SK-N-SH (cell line): Measurements from ENCODE around the gene THUMPD3. TPM values are rescaled to one million over a fixed set of nuclear protein-coding genes. Genes with fewer than 3 reads are reported as not detected.

Source experiments
- CTCF ChIA-PET: fragments of 300-600, 350-600 bp; formaldehyde crosslinking; extraction: SDS; loops from one replicate; lab custom pipeline; 2021; lab: Yijun Ruan, JAX
- POLR2A ChIA-PET: fragments of 350-600 bp; sonication (Branson Sonifier 250); formaldehyde crosslinking; extraction: SDS; loops from one replicate; lab custom pipeline; 2020; ENCODE audit warnings: antibody characterized with exemption, inconsistent platforms; lab: Yijun Ruan, JAX
- DNase-seq: peaks from one replicate; pipeline ENCODE4 v3.0.0; 2012
- H2AFZ ChIP-seq: fragments of 200-600 bp; sonication (generic); 2 replicates; pipeline ENCODE4 v1.8.1; 2016; ENCODE audit warnings: antibody characterized with exemption, mild to moderate bottlenecking, low read depth
- H3F3A ChIP-seq: fragments of 200-600 bp; sonication (generic); replicated peaks from 2 replicates; pipeline ENCODE3; 2016; ENCODE audit warnings: antibody characterized with exemption, mild to moderate bottlenecking; ENCODE audit not compliant: insufficient read depth
- H3K27ac ChIP-seq, 2 experiments: fragments of 200-500 bp in 1 of 2; fragments of 200-600 bp in 1 of 2; sonication (Bioruptor generic) in 1 of 2; sonication (generic), shearing (Covaris generic) in 1 of 2; 2 replicates each; pipeline versions ENCODE4 v1.5.1 to v1.6.1; 2014 to 2016; ENCODE audit warnings: low read depth in 2 of 2, inconsistent platforms in 1 of 2, low read length in 1 of 2, mild to moderate bottlenecking in 1 of 2, mixed read lengths in 1 of 2
- H3K27me3 ChIP-seq: fragments of 200-600 bp; sonication (generic), shearing (Covaris generic); 2 replicates; pipeline ENCODE4 v1.6.1; 2016; ENCODE audit warnings: mixed run types; ENCODE audit not compliant: insufficient read depth
- H3K36me3 ChIP-seq, 2 experiments: fragments of 200-500 bp in 1 of 2; fragments of 200-600 bp in 1 of 2; sonication (Bioruptor generic) in 1 of 2; sonication (generic) in 1 of 2; replicated peaks in 1 of 2; 2 replicates each; pipeline versions ENCODE3 to v1.5.1; 2014 to 2016; ENCODE audit warnings: low read length in 1 of 2, mild to moderate bottlenecking in 1 of 2; ENCODE audit not compliant: insufficient read depth in 2 of 2, control insufficient read depth in 1 of 2
- H3K4me1 ChIP-seq, 2 experiments: fragments of 200-500 bp in 1 of 2; fragments of 200-600 bp in 1 of 2; sonication (Bioruptor generic) in 1 of 2; sonication (generic), shearing (Covaris generic) in 1 of 2; 2 replicates each; pipeline versions ENCODE4 v1.5.1 to v1.6.1; 2014 to 2016; ENCODE audit warnings: low read depth in 1 of 2, low read length in 1 of 2, mixed run types in 1 of 2; ENCODE audit not compliant: insufficient read depth in 2 of 2, control insufficient read depth in 1 of 2
- H3K4me2 ChIP-seq: fragments of 200-600 bp; sonication (generic), shearing (Covaris generic); 2 replicates; pipeline ENCODE4 v1.6.1; 2017; ENCODE audit warnings: mixed run types
- H3K4me3 ChIP-seq, 2 experiments: fragments of 200-500 bp in 1 of 2; fragments of 200-600 bp in 1 of 2; sonication (Bioruptor generic) in 1 of 2; sonication (generic), shearing (Covaris generic) in 1 of 2; 2 replicates each; pipeline versions ENCODE4 v1.5.1 to v1.8.1; 2014 to 2016; ENCODE audit warnings: low read depth in 2 of 2, inconsistent platforms in 1 of 2, low read length in 1 of 2, mild to moderate bottlenecking in 1 of 2, mixed read lengths in 1 of 2, moderate library complexity in 1 of 2
- H3K79me2 ChIP-seq: fragments of 200-600 bp; sonication (generic); 2 replicates; pipeline ENCODE4 v1.8.1; 2017; ENCODE audit warnings: mild to moderate bottlenecking; ENCODE audit not compliant: insufficient read depth
- H3K9ac ChIP-seq: fragments of 200-600 bp; sonication (generic); 2 replicates; pipeline ENCODE4 v1.6.1; 2017; ENCODE audit warnings: mixed run types
- H3K9me2 ChIP-seq: fragments of 200-600 bp; sonication (generic); 2 replicates; pipeline ENCODE4 v1.6.1; 2017; ENCODE audit warnings: mixed run types
- H3K9me3 ChIP-seq: fragments of 200-600 bp; sonication (generic); 2 replicates; pipeline ENCODE4 v1.6.1; 2017; ENCODE audit warnings: mixed run types, mild to moderate bottlenecking, moderate library complexity
- H4K20me1 ChIP-seq: fragments of 200-600 bp; sonication (generic); 2 replicates; pipeline ENCODE4 v1.6.1; 2017; ENCODE audit warnings: mild to moderate bottlenecking, mixed run types; ENCODE audit not compliant: insufficient read depth
- CHD2 ChIP-seq: fragments of 150-350 bp; IDR thresholded peaks from 2 replicates; pipeline ENCODE4 v1.6.1; 2018; ENCODE audit warnings: low read length; ENCODE audit not compliant: partially characterized antibody
- CTCF ChIP-seq: fragments of 200-600 bp; sonication (generic); IDR thresholded peaks from 2 replicates; pipeline ENCODE4 v1.6.1; 2017; ENCODE audit warnings: antibody characterized with exemption, mild to moderate bottlenecking, moderate library complexity
- ELF1 ChIP-seq: IDR thresholded peaks from 2 replicates; pipeline ENCODE4 v1.4.0; 2012
- EP300 ChIP-seq, 2 experiments: IDR thresholded peaks; 2 replicates each; pipeline versions ENCODE4 v1.4.0 to v1.6.1; 2012; ENCODE audit warnings: borderline replicate concordance in 1 of 2, low read depth in 1 of 2, low read length in 1 of 2
- EZH2phosphoT487 ChIP-seq: fragments of 200-600 bp; sonication (generic); IDR thresholded peaks from 2 replicates; pipeline ENCODE4 v1.6.1; 2017; ENCODE audit warnings: low read depth, mixed run types, mild to moderate bottlenecking, antibody characterized with exemption, moderate library complexity, borderline replicate concordance
- FOXM1 ChIP-seq: IDR thresholded peaks from 2 replicates; pipeline ENCODE4 v1.4.0; 2012; ENCODE audit warnings: low read depth, mild to moderate bottlenecking
- GABPA ChIP-seq: IDR thresholded peaks from 2 replicates; pipeline ENCODE4 v1.4.0; 2012; ENCODE audit warnings: low read depth, mild to moderate bottlenecking
- MAX ChIP-seq: IDR thresholded peaks from 2 replicates; pipeline ENCODE4 v1.4.0; 2012; ENCODE audit warnings: low read depth
- NRF1 ChIP-seq: IDR thresholded peaks from 2 replicates; pipeline ENCODE4 v1.6.1; 2012; ENCODE audit warnings: low read depth, mild to moderate bottlenecking, low read length
- PBX3 ChIP-seq: IDR thresholded peaks from 2 replicates; pipeline ENCODE4; 2012
- RAD21 ChIP-seq: IDR thresholded peaks from 2 replicates; pipeline ENCODE4 v1.6.1; 2012; ENCODE audit warnings: mild to moderate bottlenecking, low read length
- REST ChIP-seq: IDR thresholded peaks from 2 replicates; pipeline ENCODE4 v1.6.1; 2012; ENCODE audit warnings: mild to moderate bottlenecking, low read depth, low read length, moderate library complexity
- RXRA ChIP-seq: IDR thresholded peaks from 2 replicates; pipeline ENCODE4 v1.4.0; 2012; ENCODE audit warnings: low read depth, mild to moderate bottlenecking, borderline replicate concordance
- SIN3A ChIP-seq: IDR thresholded peaks from 2 replicates; pipeline ENCODE4 v1.6.1; 2012; ENCODE audit warnings: low read depth, mild to moderate bottlenecking, low read length, moderate library complexity, borderline replicate concordance
- SMC3 ChIP-seq: IDR thresholded peaks from 2 replicates; pipeline ENCODE4 v1.6.1; 2012; ENCODE audit warnings: low read depth, low read length, improper control_type of control experiment
- TAF1 ChIP-seq: IDR thresholded peaks from 2 replicates; pipeline ENCODE4 v1.6.1; 2012; ENCODE audit warnings: low read depth, mild to moderate bottlenecking, low read length, moderate library complexity, borderline replicate concordance
- TCF12 ChIP-seq: IDR thresholded peaks from 2 replicates; pipeline ENCODE4 v1.4.0; 2012
- TEAD4 ChIP-seq: IDR thresholded peaks from 2 replicates; pipeline ENCODE4 v1.4.0; 2012; ENCODE audit warnings: mild to moderate bottlenecking, borderline replicate concordance; ENCODE audit not compliant: insufficient read depth
- USF1 ChIP-seq: IDR thresholded peaks from 2 replicates; pipeline ENCODE4 v1.4.0; 2012; ENCODE audit warnings: low read depth, borderline replicate concordance
- USF2 ChIP-seq: fragments of 150-350 bp; IDR thresholded peaks from 2 replicates; pipeline ENCODE4 v1.6.1; 2017; ENCODE audit warnings: antibody characterized with exemption, low read length, low read depth, borderline replicate concordance
- WGBS: methylation state at CpG from one replicate; pipeline ENCODE4 v1.1.6; 2017; ENCODE audit warnings: low lambda C conversion rate; 5-methylcytosine and 5-hydroxymethylcytosine counted together
- polyA plus RNA-seq, 3 experiments: library from polyadenylated mRNA; depleted of rRNA; stranded (reverse); fragments of >200 nt; gene quantifications; 2 replicates each; pipeline ENCODE4 v1.2.3, GENCODE V29; 2012

The THUMPD3 gene
- polyA plus RNA-seq, 1 of the 3 experiments (the other 2 are of a cell fraction): 27.1 TPM

GRCh38 chr3:9428411-9428810 lies 65.6 kb downstream of the THUMPD3 start:
- Histone ChIP-seq H3K4me3 (no peak overlapping the region), H3K27ac (no peak overlapping the region), H3K4me1 (peaks cover 11 to 33% of the 10 kb centered on the region in 2 experiments), H3K79me2 (peaks cover 100% of the 10 kb centered on the region), H2AFZ (no peak overlapping the region), H4K20me1 (peaks cover 50% of the 10 kb centered on the region), H3F3A (peaks cover 23% of the 10 kb centered on the region), H3K9me2 (no peaks in the 10 kb centered on the region), H3K9ac (no peak overlapping the region), H3K4me2 (no peak overlapping the region), H3K27me3 (no peaks in the 10 kb centered on the region), H3K36me3 (peaks cover 75 to 92% of the 10 kb centered on the region in 2 experiments), H3K9me3 (no peaks in the 10 kb centered on the region)
- no peak for DNase-seq
- ChIA-PET CTCF (interaction anchor here (1.1 to 2.2 kb wide), 2 partner anchors 29 to 75 kb away, joined by 3 to 8 read pairs; no protein-coding TSS in a partner anchor), POLR2A (no interaction called here)
- no peak for TF ChIP-seq FOXM1
- TF ChIP-seq CTCF: no peak
- TF ChIP-seq EZH2phosphoT487: no peak
- TF ChIP-seq GABPA: no peak
- no peak for TF ChIP-seq RAD21
- TF ChIP-seq CHD2: no peak
- TF ChIP-seq SMC3: no peak
- TF ChIP-seq NRF1: no peak
- TF ChIP-seq EP300 (IDR thresholded peaks at IDR 0.05; ENCODE audit: borderline replicate concordance in 1 of 2, low read depth in 1 of 2, low read length in 1 of 2): no peak
- no peak for TF ChIP-seq PBX3
- TF ChIP-seq TCF12: no peak
- no peak for TF ChIP-seq USF1
- TF ChIP-seq TEAD4: no peak
- no peak for TF ChIP-seq ELF1

- ChIA-PET POLR2A (interaction anchor here (1.0 kb wide), 1 partner anchor 33 kb away, joined by 3 read pairs; the partner anchor contains the start of gene SETD5), CTCF (interaction anchor here (0.7 to 0.8 kb wide), 2 partner anchors 77 to 78 kb away, joined by 3 read pairs; no protein-coding TSS in a partner anchor)
- Histone ChIP-seq H4K20me1 (peaks cover 55% of the 10 kb centered on the region), H3K36me3 (peaks cover 86 to 97% of the 10 kb centered on the region in 2 experiments), H2AFZ (no peak overlapping the region), H3K9me3 (no peaks in the 10 kb centered on the region), H3K9ac (no peak overlapping the region), H3K27me3 (no peaks in the 10 kb centered on the region), H3K9me2 (no peaks in the 10 kb centered on the region), H3K4me3 (no peak overlapping the region), H3K27ac (no peak overlapping the region; a peak in 1 of 4 replicates), H3K4me1 (peaks cover 0 to 9% of the 10 kb centered on the region in 2 experiments; a peak in 3 of 4 replicates), H3K4me2 (no peak overlapping the region), H3F3A (peaks cover 10% of the 10 kb centered on the region), H3K79me2 (peaks cover 100% of the 10 kb centered on the region)
- WGBS: 96% methylated on average over 3 of the region's 3 CpGs
- DNase-seq: no peak
- no peak for TF ChIP-seq RXRA
- no peak for TF ChIP-seq USF2
- no peak for TF ChIP-seq REST
- no peak for TF ChIP-seq TEAD4
- no peak for TF ChIP-seq SIN3A
- no peak for TF ChIP-seq TAF1
- TF ChIP-seq SMC3: no peak
- TF ChIP-seq FOXM1: no peak
- no peak for TF ChIP-seq MAX
- TF ChIP-seq RAD21: no peak
Measured at GRCh38 chr3:9430733-9431132, 67.9 kb downstream of the THUMPD3 start.
